GM12864 (cell line): ENCODE results near the gene PRRT4.

Experiments
- DNase-seq: peaks from one replicate; pipeline ENCODE4 v3.0.0-alpha.2; 2011; ENCODE audit warnings: low read depth
- H3K4me3 ChIP-seq: 2 replicates; pipeline ENCODE4 v1.5.1; 2011; ENCODE audit warnings: mild to moderate bottlenecking, low read depth, low read length, control low read depth
- TF ChIP-seq, protein P1 (sequence below): IDR thresholded peaks from 2 replicates; pipeline ENCODE4 v1.5.1; 2011; ENCODE audit warnings: low read depth, mild to moderate bottlenecking, moderate library complexity, low read length, control low read depth, inconsistent platforms; ENCODE audit errors: missing control alignments

PRRT4 gene

DNA sequence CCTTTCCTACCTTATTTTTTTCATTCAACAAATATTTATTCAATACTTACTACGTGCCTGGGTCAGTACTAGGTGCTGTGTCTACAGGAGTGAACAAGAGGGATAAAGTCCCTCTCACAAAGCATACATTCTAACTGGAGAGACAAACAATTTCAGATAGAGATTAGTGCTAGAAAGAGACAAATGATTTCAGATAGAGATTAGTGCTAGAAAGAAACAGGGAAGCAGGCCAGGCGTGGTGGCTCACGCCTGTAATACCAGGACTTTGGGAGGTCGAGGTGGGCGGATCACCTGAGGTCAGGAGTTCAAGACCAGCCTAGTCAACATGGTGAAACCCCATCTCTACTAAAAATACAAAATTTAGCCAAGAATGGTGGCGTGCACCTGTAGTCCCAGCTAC, 52.4 kb downstream of the PRRT4 start:
- H3K4me3 ChIP-seq, result no peak overlapping the region
- TF ChIP-seq, protein P1, sequence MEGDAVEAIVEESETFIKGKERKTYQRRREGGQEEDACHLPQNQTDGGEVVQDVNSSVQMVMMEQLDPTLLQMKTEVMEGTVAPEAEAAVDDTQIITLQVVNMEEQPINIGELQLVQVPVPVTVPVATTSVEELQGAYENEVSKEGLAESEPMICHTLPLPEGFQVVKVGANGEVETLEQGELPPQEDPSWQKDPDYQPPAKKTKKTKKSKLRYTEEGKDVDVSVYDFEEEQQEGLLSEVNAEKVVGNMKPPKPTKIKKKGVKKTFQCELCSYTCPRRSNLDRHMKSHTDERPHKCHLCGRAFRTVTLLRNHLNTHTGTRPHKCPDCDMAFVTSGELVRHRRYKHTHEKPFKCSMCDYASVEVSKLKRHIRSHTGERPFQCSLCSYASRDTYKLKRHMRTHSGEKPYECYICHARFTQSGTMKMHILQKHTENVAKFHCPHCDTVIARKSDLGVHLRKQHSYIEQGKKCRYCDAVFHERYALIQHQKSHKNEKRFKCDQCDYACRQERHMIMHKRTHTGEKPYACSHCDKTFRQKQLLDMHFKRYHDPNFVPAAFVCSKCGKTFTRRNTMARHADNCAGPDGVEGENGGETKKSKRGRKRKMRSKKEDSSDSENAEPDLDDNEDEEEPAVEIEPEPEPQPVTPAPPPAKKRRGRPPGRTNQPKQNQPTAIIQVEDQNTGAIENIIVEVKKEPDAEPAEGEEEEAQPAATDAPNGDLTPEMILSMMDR, result no peak
- no peak for DNase-seq

DNA sequence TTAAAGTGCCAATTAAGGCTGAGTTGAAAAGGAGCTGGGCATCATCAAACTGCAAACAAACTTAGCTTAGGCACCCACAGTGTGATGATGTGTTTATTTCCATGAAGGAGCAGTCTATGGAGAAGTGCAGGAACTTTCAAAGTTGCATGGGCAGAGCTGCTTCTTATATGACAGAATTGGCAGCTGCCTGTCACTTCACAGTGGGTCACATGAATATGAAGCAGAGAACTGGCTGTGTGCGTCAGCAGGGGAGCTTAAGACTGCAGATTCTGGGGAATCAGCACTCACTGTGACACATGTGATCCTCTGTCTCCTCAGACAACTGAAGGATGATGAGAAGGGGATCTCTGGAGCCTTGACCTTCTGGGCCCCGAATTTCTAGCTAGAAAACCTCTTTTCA, 54.4 kb downstream of the PRRT4 start:
- TF ChIP-seq, protein P1, result no peak
- no peak for DNase-seq
- no peak overlapping the region for H3K4me3 ChIP-seq

DNA sequence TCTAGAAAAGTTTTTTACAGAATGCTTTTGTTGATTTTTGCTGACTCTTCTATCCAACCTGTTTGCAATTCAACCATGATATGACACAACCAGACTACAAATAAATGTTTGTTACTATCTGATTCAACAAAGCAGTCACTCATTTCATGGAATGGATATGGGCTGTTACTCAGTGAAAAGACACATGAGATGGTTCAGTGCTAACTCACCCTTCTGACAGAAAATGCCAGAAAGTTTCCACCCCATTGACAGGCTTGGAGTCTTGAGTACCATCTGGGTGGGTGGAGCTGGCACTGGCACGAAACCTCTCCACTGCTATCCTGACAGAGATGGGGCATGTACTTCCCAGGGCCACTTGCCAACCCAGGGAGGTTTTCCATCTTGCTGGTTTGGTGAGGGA, 57.3 kb downstream of the PRRT4 start:
- no peak for DNase-seq
- no peak overlapping the region for H3K4me3 ChIP-seq
- TF ChIP-seq, protein P1, result no peak

DNA sequence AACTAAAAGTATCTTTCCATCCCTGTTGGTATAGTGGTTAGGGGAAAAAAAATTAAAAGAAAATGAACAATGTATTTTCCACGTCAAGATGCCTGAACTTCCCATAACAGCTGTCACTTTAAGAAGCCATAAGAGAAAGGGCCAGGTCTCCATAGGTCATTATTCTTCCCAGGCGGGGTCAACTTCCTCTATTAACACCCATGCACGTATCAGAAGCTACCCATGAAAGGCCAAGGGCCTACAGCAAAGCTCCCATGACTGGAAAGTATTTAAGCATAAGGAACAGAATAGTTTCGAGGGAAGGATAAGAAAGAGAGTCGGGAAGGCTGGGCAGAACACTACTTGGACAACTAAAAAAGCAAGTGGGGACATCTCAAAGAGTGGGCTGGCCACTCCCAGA, 57.8 kb downstream of the PRRT4 start:
- TF ChIP-seq, protein P1, result no peak
- H3K4me3 ChIP-seq, result no peak overlapping the region
- no peak for DNase-seq

DNA sequence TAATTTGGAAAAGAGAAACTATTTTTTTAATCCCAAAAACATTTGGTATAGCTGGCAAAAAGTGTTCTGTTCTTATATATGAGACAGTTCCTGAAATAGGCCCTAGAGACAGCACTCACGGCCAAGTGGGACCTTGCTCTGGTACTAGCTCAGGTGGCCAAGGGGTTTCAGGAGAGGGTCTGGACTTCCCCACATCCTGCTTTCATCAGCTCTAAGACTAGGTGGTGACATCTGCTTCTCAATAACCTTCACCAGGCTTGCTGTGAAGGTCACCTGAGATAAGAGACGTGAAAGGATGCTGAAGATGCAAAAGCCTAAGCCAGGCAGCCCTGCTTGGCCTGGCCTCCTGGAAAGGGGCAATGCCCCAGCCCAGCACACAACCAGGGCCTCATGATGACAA, 58.4 kb downstream of the PRRT4 start:
- no peak overlapping the region for H3K4me3 ChIP-seq
- DNase-seq, result no peak
- TF ChIP-seq, protein P1, result no peak

DNA sequence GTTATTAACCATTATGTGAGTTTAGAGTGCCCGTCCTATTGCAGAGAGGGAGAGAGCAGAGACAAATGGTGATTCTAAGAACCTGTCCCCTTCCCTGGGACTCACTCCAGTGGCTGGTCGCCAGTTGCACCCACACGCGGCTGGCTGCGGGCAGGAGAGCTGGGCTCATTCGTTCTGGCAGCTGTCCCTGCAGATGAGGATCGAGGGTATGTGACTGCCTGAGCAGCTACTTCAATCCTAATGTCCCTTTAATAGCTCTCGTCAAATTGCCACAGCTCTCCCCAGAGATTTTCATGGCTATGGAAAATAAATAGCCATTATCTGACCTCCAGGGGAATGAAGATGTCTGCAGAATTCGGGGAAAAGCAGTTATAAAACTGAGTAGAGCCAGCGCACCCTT, 59.4 kb downstream of the PRRT4 start:
- H3K4me3 ChIP-seq, result no peak overlapping the region
- TF ChIP-seq, protein P1, result no peak
- no peak for DNase-seq
